SK-N-MC (cell line): ENCODE results near the gene DOCK1.

Experiments
- EZH2 ChIP-seq: fragments of 200-600 bp; sonication (generic); IDR thresholded peaks from one replicate; pipeline ENCODE4 v1.6.1; 2017; ENCODE audit warnings: antibody characterized with exemption
- POLR2AphosphoS5 ChIP-seq: IDR thresholded peaks from 2 replicates; pipeline ENCODE4 v1.6.1; 2012; ENCODE audit warnings: mild to moderate bottlenecking, low read depth, low read length, borderline replicate concordance

GRCh38 chr10:127353544-127353943, 448.3 kb downstream of the DOCK1 start:
- TF ChIP-seq POLR2AphosphoS5 (no peak), EZH2 (no peak)
